T47D (cell line): ENCODE measurements around the gene C1QTNF4.
A peak's percentile ranks its signal among the peaks of the same experiment; 100 is the strongest.
"Not testable (repeated sequence)": the region's sequence is repeated elsewhere in the genome, so short reads cannot be mapped to it uniquely, and the experiment has no call there.

ENCODE experiments used
- DNase-seq, 2 experiments: peaks; one replicate each; pipeline versions ENCODE4 v3.0.0 to v3.0.0-alpha.2; 2011 to 2012; ENCODE audit warnings: low read depth in 1 of 2, low spot score in 1 of 2
- JUND ChIP-seq: IDR thresholded peaks from 2 replicates; pipeline ENCODE4 v1.6.1; 2012; ENCODE audit warnings: low read depth
- in situ Hi-C: cut with HindIII; loops from 2 replicates; pipeline ENCODE4 v1.10.0; 2016; ENCODE audit warnings: low sequenced_read_pairs, low pct_unique_long_range_greater_than_20kb

Gene C1QTNF4

DNA sequence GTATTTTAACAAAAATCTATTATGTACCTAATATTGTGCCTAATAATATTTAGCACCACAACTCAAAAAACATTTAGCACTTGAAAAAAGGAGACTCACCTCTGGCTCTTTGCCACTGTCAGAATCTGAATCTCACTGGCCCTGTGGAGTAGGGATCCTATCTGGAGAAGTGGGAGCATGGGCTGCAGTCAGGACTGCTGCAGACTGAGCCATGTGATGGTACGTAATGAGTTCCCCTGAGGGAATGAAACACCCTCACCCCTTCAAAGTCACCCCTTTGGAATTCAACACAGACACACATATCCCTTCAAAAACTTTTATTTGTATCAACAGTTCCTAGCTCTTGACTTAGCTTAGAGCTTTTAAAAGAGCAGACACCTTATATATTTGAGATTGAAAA is 22.3 kb downstream of the C1QTNF4 start:
- DNase-seq, result no peak
- TF ChIP-seq JUND, result no peak
- in situ Hi-C loops, result no loop called here

DNA sequence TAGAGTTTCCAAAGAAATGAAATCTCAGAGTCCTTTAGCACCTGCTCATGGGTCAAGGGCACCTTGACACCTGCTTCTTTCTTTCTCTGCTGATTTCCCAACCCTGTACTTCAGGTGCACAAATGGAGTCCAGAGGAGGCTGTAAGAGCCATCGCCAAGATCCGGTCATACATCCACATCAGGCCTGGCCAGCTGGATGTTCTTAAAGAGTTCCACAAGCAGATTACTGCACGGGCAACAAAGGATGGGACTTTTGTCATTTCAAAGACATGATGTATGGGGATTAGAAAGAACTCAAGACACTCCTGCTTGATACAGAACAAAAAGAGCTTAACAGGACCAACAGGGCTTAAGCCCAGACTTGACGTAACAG is 22.9 kb downstream of the C1QTNF4 start:
- in situ Hi-C loops, result no loop called here
- no peak for DNase-seq
- no peak for TF ChIP-seq JUND

DNA sequence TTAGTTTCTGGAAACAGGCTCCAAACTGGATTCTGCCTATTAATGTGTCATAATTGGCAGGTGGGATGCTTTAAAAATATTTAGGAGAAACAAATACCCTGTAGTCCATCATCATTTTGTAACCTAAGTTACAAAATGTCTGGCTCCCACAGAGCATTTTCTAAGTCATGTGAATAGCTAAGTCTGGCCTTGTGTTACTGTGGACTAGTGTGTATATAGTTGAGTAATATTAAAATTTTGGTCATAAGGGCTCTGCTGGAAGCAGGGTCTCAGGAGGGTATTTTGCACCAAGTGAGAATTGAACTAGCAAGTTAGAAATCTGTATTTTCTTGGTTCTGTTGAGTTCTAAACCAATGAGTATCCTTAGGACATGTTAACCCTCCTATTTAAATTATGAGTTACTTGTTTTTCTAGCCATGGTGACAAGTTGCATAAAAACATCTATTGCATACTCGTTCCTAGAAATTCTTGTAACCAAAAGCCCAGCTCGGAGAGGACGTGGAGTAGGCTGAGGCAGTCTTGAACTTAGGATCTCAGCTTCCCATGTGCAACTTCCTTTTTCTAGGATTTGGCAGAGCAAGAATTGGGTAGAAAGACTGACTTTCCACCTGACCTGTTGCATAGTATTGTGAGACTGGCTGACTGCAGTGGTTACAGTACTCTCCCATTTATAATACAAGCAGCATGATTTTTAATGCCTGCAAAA is 23.4 kb downstream of the C1QTNF4 start:
- no peak for DNase-seq
- in situ Hi-C loops, result no loop called here
- no peak for TF ChIP-seq JUND

DNA sequence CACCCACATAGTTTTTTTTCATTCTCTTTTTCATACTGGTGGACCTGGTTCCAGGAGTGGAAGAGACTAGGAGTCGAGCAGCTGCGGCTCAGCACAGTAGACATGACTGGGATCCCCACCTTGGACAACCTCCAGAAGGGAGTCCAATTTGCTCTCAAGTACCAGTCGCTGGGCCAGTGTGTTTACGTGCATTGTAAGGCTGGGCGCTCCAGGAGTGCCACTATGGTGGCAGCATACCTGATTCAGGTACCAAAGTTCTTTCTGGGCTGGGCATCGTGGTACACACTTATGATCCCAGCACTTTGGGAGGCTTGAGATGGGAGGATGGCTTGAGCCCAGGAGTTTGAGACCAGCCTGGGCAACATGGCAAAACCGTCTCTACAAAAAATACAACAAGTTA is 24.6 kb downstream of the C1QTNF4 start:
- in situ Hi-C loops, result no loop called here
- TF ChIP-seq JUND, result no peak
- DNase-seq, result no peak

DNA sequence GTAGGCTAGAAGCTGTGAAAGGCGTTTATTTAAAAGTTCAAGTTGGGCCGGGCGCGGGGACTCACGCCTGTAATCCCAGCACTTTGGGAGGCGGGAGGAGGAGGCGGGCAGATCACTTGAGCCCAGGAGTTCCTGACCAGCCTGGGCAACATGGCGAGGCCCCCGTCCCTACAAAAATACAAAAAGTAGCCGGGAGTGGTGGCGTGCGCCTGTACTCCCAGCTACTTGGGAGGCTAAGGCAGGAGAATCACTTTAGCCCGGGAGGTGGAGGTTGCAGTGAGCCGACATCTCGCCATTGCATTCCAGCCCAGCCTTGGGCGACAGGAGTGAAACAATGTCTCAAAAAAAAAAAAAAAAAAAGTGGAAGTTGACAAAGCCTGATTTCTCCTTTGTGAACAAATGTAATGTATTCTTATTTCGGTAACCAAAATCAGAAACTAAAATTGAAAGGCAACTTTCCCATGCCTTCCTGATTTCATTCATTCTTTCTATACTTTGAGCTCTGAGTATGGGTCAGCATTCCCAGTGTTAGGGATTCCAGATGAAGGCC is 28.0 kb downstream of the C1QTNF4 start:
- in situ Hi-C loops, result no loop called here
- DNase-seq, result peak in 1 of 2 experiments; percentile 56
- no peak for TF ChIP-seq JUND

DNA sequence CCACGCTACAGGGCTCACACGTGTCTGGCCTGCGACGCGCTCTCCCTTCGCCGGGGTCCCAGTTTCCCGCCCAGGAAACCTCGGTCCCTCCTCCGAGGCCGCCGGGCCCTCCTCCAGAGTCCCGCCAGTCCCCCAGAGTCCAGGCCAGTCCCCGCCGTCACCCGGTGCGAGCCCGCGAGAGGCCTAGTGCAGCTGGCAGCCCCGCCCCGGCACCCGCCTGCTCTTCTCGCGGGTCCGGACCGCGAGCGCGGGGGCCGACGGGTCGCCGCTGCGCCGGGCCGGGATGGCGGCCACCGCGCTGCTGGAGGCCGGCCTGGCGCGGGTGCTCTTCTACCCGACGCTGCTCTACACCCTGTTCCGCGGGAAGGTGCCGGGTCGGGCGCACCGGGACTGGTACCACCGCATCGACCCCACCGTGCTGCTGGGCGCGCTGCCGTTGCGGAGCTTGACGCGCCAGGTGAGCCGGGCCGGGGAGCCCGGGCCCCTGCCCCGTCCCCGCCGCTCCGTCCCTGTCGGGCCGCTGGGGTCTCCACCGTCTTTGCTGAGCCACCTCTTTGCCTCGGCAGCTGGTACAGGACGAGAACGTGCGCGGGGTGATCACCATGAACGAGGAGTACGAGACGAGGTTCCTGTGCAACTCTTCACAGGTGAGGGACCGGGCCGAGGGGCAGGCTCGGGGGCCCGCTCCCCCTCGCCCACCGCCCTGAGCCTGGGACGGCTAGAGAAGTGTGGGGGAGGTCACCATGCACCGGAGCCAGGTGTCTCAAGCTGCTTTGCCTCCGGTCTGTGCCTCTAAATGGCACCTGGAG is 28.7 kb downstream of the C1QTNF4 start, which contains the start of gene PTPMT1:
TSS of gene PTPMT1 (plus strand) at position 260 of the 809 bp plus-strand sequence. CDS start at position 284, 24 bp downstream.
- TF ChIP-seq JUND, result no peak
- peak in 1 of 2 experiments; percentile 89 for DNase-seq
- in situ Hi-C loops, result no loop called here

DNA sequence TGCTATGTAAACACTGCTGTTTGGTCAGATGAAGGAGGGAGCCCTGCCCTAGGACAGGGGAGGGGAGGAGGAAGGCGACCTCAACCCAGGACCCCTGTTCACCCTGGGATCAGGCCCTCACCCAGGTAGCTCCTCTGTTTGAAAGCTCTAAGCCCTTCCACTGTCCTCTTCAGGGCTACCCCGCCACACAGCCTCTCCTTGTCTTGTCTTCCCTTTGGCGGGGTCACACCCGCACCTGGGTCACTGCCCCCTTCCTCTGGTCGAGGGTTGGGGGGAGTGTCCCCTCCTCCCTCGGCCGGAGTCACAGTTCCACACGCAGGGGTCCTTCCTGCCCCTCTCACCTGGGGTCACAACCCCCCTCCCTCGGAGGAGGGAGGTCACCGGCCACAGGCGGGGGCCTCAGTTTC is 29.3 kb downstream of the C1QTNF4 start:
- DNase-seq, result no peak
- in situ Hi-C loops, result no loop called here
- TF ChIP-seq JUND, result no peak

DNA sequence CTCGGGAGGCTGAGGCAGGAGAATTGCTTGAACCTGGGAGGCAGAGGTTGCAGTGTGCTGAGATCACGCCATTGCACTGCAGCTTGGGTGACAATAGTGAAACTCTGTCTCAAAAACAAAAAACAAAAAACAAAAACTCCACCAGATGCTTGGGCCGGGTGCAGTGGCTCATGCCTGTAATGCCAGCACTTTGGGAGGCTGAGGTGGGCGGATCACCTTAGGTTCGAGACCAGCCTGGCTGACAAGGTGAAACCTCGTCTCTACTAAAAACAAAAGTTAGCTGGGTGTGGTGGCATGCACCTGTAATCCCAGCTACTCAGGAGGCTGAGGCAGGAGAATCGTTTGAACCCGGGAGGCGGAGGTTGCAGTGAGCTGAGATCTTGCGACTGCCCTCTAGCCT is 29.8 kb downstream of the C1QTNF4 start:
- not testable (repeated sequence) for DNase-seq

DNA sequence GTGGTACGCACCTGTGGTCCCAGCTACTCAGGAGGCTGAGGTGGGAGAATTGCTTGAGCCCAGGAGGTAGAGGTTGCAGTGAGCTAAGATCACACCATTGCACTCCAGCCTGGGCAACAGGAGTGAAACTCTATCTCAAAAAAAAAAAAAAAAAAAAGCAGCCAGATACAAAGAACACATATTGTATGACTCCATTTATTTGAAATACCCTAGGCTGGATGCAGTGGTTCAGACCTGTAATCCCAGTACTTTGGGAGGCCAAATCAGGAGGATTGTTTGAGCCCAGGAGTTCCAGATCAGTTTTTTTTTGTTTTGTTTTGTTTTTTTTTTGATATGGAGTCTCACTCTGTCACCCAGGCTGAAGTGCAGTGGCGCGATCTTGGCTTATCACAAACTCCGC is 31.8 kb downstream of the C1QTNF4 start:
- DNase-seq, in situ Hi-C loops: not testable (repeated sequence)

More for the DNA sequence above, 29.8 kb downstream of the C1QTNF4 start:
- in situ Hi-C loops, result not testable (repeated sequence)

DNA sequence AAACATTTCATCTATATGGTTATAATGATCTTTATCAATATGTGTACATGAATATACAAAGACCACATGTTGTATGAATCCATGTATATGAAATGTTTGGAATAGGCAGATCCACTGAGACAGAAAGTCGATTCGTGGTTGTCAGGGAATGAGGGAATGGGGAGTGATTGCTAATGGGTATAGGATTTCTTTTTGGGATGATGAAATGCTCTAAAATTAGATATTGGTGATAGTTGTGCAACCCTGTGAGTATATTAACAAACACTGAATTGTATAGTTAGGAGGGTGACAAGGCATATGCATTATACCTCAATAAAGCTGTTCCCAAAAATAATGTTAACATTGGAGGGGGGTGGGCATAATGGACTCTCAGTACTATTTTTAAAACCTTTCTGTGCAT is 33.8 kb downstream of the C1QTNF4 start:
- DNase-seq, result no peak
- TF ChIP-seq JUND, result no peak
- in situ Hi-C loops, result no loop called here

DNA sequence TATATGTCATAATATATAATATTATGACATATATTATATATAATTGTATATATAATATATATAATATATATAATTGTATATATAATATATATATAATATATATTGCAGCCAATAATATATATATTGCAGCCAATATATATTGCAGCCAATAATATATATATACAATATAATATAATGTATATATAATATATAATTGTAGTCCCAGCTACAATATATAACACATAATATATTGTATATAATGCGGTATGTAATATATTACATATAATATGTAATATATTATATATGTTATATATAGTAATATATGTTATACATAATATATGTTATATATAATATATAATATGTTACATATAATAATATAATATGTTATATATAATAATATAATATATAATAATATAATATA is 35.5 kb downstream of the C1QTNF4 start:
- no peak for DNase-seq
- in situ Hi-C loops, result no loop called here
- no peak for TF ChIP-seq JUND

DNA sequence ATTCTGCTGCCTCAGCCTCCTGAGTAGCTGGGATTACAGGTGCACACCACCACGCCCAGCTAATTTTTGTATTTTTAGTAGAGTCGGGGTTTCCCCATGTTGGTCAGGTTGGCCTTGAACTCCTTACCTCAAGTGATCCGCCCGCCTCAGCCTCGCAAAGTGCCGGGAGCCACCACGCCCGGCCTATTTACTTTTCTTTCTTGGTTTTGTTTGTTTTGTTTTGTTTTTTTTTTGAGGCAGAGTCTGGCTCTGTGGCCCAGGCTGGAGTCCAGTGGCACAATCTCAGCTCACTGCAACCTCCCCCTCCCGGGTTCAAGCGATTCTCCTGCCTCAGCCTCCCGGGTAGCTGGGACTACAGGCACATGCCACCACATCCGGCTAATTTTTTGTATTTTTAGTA is 37.2 kb downstream of the C1QTNF4 start:
- in situ Hi-C loops, result not testable (repeated sequence)
- DNase-seq, result peak in 1 of 2 experiments; percentile 64

DNA sequence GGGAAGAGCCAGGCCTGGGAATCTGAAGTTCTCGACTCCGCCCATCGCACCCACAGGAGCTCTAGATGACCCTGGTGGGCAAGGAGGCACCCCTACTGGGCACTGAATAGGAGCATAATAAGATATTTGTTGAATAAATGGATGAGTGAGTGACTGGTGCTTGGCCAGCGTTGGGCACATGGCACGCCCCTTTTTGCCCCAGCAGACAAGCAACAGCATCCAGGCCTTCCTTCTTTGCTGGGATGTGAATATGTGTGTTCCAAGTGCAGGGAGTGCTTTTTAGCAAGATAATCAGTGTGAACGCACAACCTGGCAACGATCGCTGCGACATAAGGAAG is 40.8 kb downstream of the C1QTNF4 start:
- no peak for DNase-seq
- in situ Hi-C loops, result no loop called here
- TF ChIP-seq JUND, result no peak
